HG03378 (cell line): ENCODE data around the gene RCAN3.
"Not testable (repeated sequence)": the region's sequence is repeated elsewhere in the genome, so short reads cannot be mapped to it uniquely, and the experiment has no call there.

Experiments
- ATAC-seq: cut with Tn5 transposase; IDR thresholded peaks from one replicate; pipeline ENCODE4 v1.9.1; 2021; ENCODE audit warnings: mild to moderate bottlenecking, moderate library complexity; ENCODE audit not compliant: unreplicated experiment

The RCAN3 gene

DNA sequence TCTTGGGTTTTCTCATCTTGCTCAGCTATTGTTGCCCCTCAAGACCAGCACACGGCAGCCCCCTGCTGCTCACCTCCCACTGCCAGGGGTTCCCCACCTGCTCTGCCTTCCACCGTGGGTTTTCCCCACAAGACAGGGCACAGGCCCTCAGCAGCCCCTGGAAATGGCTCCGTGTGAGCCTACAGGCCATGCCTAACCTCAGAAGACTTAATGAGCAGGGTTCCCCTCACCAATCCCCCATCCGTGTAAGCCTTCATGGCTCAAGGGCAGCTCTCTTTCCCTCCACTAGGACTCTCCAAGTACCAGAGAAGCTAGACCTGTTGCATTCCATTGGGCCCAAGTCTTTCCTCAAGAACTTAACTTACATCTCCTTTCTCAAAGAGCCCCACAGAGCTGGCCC, 18.4 kb upstream of the RCAN3 start:
- no peak for ATAC-seq

DNA sequence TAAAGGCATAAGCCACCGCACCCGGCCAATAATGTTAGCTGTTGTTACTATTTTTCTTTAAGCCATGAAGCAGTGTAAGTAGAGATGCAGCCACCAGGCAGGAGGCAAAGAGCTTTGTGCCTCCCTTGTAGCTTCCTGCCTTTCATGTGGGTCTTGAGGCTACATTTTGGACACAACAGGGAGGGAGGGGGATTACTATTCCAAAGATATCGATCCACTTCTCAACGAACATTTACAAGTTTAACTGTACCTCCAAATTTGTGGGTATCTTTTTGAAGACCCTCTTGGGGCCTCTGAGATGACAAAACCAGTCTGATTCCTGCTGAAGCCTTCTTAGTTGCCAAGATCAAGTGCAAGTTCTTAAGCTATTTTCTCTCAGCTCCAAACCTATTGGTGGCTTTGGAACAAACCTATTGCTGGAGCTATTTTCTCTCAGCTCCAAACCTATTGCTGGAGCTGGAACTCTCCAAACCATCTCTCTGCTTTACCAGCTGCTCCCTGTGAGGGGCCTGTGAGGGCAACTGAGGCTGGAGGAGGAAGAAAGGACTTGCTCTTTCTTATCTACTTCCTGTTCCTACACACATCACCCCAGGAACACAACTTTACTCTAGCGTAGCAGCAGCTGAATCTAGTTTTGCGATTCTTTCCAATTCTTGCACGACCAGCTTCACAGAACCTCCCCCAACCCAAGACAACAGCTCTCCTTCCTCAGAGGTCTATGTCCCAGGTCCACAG, 16.1 kb upstream of the RCAN3 start:
- ATAC-seq: no peak

GRCh38 chr1:24487455-24487854, 15.2 kb upstream of the RCAN3 start:
- ATAC-seq: no peak

- not testable (repeated sequence) for ATAC-seq
Measured at GRCh38 chr1:24488159-24488558, 14.5 kb upstream of the RCAN3 start.

- no peak for ATAC-seq
Measured at GRCh38 chr1:24489674-24490073, 13.0 kb upstream of the RCAN3 start.

DNA sequence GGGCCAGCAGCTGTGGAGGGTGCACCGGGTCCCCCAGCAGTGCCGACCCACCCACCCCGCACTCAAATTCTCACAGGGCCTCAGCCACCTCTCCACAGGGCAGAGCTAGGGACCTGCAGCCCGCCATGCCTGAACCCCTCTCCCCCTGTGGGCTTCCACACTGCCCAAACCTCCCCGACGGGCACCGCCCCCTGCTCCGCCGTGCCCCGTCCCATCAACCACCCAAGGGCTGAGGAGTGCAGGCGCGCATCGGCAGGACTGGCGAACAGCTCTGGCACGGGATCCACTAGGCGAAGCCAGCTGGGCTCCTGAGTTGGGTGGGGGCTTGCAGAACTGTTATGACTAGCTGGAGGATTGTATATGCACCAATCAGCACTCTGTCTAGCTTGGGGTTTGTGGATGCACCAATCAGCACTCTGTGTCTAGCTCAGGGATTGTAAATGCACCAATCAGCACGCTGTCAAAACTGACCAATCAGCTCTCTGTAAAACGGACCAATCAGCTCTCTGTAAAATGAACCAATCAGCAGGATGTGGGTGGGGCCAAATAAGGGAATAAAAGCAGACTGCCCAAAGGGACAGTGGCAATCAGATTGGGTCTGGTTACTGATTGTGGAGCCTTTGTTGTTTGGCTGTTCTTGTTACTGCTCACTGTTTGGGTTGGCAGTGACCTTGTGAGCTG, 12.4 kb upstream of the RCAN3 start:
- ATAC-seq: no peak

GRCh38 chr1:24491577-24492360, 10.9 kb upstream of the RCAN3 start:
- no peak for ATAC-seq

DNA sequence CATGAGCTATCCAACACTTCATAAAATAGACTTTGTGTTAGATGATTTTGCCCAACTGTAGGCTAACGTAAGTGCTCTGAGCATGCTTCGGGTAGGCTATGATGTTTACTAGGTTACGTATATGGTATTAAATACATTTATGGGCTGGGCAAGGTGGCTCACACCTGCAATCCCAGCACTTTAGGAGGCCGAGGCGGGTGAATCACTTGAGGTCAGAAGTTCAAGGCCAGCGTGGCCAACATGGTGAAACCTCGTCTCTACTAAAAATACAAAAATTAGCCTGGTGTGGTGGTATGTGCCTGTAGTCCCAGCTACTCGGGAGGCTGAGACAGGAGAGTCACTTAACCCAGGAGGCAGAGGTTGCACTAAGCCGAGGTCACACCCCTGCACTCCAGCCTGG, 9.7 kb upstream of the RCAN3 start:
- ATAC-seq: not testable (repeated sequence)

DNA sequence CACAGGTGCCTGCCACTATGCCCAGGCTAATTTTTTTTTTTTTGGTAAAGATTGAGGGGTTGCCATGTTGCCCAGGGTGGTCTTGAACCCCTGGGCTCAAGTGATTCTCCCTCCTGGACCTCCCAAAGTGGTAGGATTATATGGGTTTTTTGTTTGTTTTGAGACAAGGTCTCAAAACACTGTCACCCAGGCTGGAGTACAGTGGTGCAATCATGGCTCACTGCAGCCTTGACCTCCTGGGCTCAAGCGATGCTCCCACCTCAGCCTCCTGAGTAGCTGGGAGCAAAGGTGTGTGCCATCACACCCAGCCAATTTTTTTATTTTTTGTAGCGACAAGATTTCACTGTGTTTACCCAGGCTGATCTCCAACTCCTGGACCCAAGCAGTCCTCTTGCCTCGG, 8.9 kb upstream of the RCAN3 start:
- ATAC-seq: no peak

DNA sequence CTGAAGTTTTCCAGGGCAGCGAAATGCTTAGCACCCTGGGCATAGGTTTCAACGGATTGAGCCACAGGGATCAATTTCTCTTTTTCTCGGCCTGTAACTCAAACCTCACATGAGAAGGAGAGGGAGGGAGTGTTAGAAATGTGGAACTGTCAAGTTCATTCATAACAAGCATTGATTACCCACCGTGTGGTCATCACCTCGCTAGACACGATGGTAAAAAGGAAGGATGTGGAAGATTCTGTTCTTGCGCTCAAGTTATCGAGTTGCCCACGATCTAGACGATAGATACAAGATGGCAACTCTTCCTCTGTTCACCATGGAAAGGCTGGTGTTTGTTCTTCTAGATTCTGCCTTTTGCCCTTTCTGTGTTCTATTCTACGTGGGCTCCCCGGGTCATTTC, 4.0 kb upstream of the RCAN3 start:
- ATAC-seq: no peak

DNA sequence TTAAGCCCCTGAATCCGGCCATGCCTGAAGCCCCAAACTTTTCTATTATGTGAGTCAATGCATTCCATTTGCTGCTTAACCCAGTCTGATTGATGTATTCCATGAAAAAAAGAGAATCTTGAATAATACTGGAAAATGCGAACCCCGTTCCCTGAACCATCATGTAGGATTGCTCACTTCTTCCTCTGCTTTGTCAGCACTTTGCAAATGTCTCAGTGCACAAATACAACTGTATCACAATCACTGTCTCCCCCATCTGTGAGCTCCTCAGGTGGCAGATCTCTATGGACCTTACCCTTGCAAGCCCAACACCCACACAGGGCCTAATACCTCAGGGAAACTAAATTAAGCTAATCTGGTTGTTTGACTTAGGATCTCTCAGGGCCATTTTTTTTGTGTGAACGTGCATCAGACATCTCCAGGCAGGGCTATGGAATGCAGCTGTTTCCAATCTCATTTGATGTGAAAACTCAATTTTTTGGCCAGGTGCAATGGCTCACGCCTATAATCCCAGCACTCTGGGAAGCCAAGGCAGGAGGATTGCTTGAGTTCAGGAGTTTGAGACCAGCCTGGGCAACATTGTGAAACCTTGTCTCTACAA, 2.1 kb upstream of the RCAN3 start:
- no peak for ATAC-seq

- no peak for ATAC-seq
Measured at GRCh38 chr1:24501371-24502064, 1.1 kb upstream of the RCAN3 start.

- no peak for ATAC-seq
Measured at GRCh38 chr1:24502065-24502708, 449 bp upstream of the RCAN3 start.

DNA sequence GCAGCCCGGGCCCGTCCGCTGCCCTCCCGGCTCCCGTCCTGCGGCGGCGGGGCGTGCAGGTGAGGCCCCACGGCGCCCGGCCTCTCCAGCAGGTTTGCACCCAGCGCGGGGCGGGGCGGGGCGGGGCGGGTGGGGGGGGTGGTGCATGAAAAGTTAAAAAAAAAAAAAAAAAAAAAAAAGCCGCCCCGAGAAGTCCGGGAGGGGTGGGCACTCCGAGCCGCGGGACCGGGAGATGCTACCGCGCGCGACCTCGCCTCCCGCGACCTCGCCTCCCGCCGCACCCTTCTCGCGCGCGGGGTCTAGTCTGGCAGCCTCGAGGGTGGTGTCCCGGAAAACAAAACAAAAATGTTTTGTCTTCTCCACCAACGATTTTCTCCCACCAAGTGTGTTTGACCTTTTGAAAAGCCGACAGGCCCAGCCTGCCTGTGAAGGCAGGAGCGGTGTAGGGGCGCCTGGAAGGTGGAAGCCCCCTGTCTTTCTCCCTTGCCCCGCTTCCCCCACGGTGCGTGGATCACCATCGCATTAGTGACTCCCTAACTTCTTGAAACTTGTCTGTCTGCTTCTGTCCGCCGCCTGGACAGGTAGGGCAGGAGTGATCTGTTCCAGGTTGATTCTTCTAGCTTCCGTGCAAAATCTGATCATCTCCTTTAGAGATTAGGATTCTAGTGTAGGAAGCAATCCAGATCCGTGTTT, 569 bp downstream of the RCAN3 start:
- ATAC-seq: no peak

GRCh38 chr1:24503870-24504523, 1.4 kb downstream of the RCAN3 start:
- ATAC-seq: no peak

GRCh38 chr1:24504560-24504959, 1.9 kb downstream of the RCAN3 start:
- ATAC-seq: no peak

DNA sequence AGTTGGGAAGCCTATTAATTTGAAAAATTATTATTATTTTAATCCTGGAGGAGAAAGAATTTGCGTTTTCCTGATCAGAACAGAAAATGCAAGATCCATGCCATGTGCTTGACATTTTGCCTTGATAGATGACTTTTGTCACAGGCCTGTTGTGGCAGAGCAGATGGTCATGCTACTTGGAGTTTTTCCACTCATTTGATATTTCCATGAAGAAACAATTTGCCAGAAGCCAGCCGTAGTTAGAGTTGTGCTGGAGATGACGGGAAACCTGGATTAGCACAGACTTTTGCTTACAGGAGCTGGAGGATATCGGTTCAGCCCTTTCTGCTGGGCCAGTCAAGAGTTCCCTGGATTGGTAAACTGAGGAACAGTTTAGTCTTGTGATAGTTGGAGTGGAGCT, 3.2 kb downstream of the RCAN3 start:
- no peak for ATAC-seq

- no peak for ATAC-seq
Measured at GRCh38 chr1:24506691-24507381, 4.2 kb downstream of the RCAN3 start.

DNA sequence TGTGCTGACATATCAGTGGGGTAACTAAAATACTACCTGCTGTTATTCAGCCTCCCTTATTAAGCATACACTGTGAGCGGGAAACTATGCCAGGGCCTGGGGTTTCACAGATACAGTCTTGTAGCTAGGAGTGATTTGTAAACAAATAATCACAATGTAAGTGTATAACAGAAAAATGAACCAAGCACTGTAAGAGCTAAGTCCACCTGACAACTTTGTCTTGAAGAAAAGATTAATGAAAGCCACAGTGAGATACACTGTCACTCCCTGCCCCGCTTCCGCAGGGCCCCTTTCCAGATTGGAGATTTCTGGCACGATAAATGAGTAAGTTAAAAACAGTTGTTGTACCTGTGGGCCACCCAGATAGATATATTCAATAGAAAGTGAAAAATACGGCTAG, 4.8 kb downstream of the RCAN3 start:
- no peak for ATAC-seq
